Ascending aorta (tissue), 2 donors: ENCODE data around the gene SIL1. TPM values are rescaled to one million over a fixed set of nuclear protein-coding genes. Genes with fewer than 3 reads are reported as not detected.
A peak's percentile ranks its signal among the peaks of the same experiment; 100 is the strongest.

Experiments used
- DNase-seq, 2 donors: peaks; one replicate each; pipeline ENCODE4 v3.0.0-alpha.2; 2019; ENCODE audit warnings: low spot score in 2 of 2
- H3K27ac ChIP-seq, 2 donors: fragments of 200-600 bp; sonication (generic); one replicate each; pipeline ENCODE4 v1.5.1; 2016 to 2017; ENCODE audit warnings: mild to moderate bottlenecking in 1 of 2
- H3K27me3 ChIP-seq: fragments of 200-600 bp; sonication (generic); one replicate; pipeline ENCODE4 v1.5.1; 2017
- H3K36me3 ChIP-seq, 2 donors: fragments of 200-600 bp; sonication (generic); one replicate each; pipeline ENCODE4 v1.5.1; 2016
- H3K4me1 ChIP-seq, 2 donors: fragments of 200-600 bp; sonication (generic); one replicate each; pipeline ENCODE4 v1.5.1; 2016 to 2017; ENCODE audit warnings: mild to moderate bottlenecking in 1 of 2
- H3K4me3 ChIP-seq, 2 donors: fragments of 200-600 bp; sonication (generic); one replicate each; pipeline ENCODE4 v1.5.1; 2016 to 2017; ENCODE audit warnings: mild to moderate bottlenecking in 1 of 2
- H3K9me3 ChIP-seq, 2 donors: fragments of 200-600 bp; sonication (generic); one replicate each; pipeline ENCODE4 v1.5.1; 2016
- CTCF ChIP-seq, 3 experiments: fragments of 200-600 bp in 2 of 3; fragments of 450-650 bp in 1 of 3; sonication (generic) in 2 of 3; IDR thresholded peaks; one replicate each; pipeline ENCODE4 v1.5.1; 2016 to 2019; ENCODE audit warnings: antibody characterized with exemption in 3 of 3, mild to moderate bottlenecking in 1 of 3, moderate library complexity in 1 of 3
- intact Hi-C: fragments of 100-400 bp; cut with DNase I; formaldehyde crosslinking; loops from one replicate; pipeline ENCODE4 v1.15.1; 2023
- total RNA-seq: library from RNA; depleted of rRNA; stranded (reverse); fragments of >200 nt; gene quantifications from one replicate; pipeline ENCODE4 v1.1.0, GENCODE V29; 2016

SIL1 gene
- total RNA-seq, 1 donor from 2014 or later = 53.4 TPM

- Histone ChIP-seq H3K27ac (peak overlapping the region; percentile 92 to 95), H3K9me3 (no peaks in the 10 kb centered on the region), H3K4me3 (no peak overlapping the region), H3K27me3 (no peaks in the 10 kb centered on the region), H3K36me3 (no peaks in the 10 kb centered on the region), H3K4me1 (peaks cover 23 to 38% of the 10 kb centered on the region in 2 donors)
- TF ChIP-seq CTCF (IDR thresholded peaks at IDR 0.05) = no peak
- no peak for DNase-seq
- intact Hi-C loops = no loop called here
These were observed 68.0 kb downstream of the SIL1 start for GRCh38 chr5:139130214-139130613.

- DNase-seq = no peak
- Histone ChIP-seq H3K36me3 (no peaks in the 10 kb centered on the region), H3K9me3 (no peaks in the 10 kb centered on the region), H3K27me3 (no peaks in the 10 kb centered on the region), H3K4me3 (no peak overlapping the region), H3K27ac (peak overlapping the region; percentile 83 to 88), H3K4me1 (peaks cover 15 to 33% of the 10 kb centered on the region in 2 donors)
- intact Hi-C loops = loop anchor here (2.0 kb wide), 1 partner anchor 14 kb away; no protein-coding TSS in a partner anchor
- TF ChIP-seq CTCF (IDR thresholded peaks at IDR 0.05) = no peak
These were observed 71.5 kb downstream of the SIL1 start for GRCh38 chr5:139126711-139127111.

- Histone ChIP-seq H3K27me3 (no peaks in the 10 kb centered on the region), H3K9me3 (no peaks in the 10 kb centered on the region), H3K27ac (peak overlapping the region; percentile 83 to 88), H3K4me1 (peaks cover 15 to 32% of the 10 kb centered on the region in 2 donors), H3K4me3 (no peak overlapping the region), H3K36me3 (no peaks in the 10 kb centered on the region)
- intact Hi-C loops = loop anchor here (2.0 kb wide), 1 partner anchor 15 kb away; no protein-coding TSS in a partner anchor
- no peak for TF ChIP-seq CTCF (IDR thresholded peaks at IDR 0.05)
- DNase-seq = no peak
These were observed 72.2 kb downstream of the SIL1 start for GRCh38 chr5:139125991-139126390.

- no peaks in the 10 kb centered on the region for H3K36me3 ChIP-seq
- TF ChIP-seq CTCF (IDR thresholded peaks at IDR 0.05) = no peak
- intact Hi-C loops = loop anchor here (5.0 kb wide), 1 partner anchor 72 kb away; the partner anchor contains the start of gene SIL1
- H3K9me3 ChIP-seq = no peaks in the 10 kb centered on the region
- peak in 1 of 2 donors; percentile 44 for DNase-seq
- peak overlapping the region; percentile 83 to 88 for H3K27ac ChIP-seq
- no peaks in the 10 kb centered on the region for H3K27me3 ChIP-seq
- H3K4me3 ChIP-seq = no peak overlapping the region
- H3K4me1 ChIP-seq = peaks cover 14 to 35% of the 10 kb centered on the region in 2 donors
These were observed 73.2 kb downstream of the SIL1 start for GRCh38 chr5:139124774-139125520.

GRCh38 chr5:139121120-139121519 is 77.0 kb downstream of the SIL1 start:
- H3K36me3 ChIP-seq = no peaks in the 10 kb centered on the region
- peak overlapping the region; percentile 35 to 83 for H3K27ac ChIP-seq
- DNase-seq = no peak
- peak overlapping the region in 1 of 2 donors; percentile 53 for H3K4me3 ChIP-seq
- intact Hi-C loops = loop anchor here (5.0 kb wide), 1 partner anchor 76 kb away; the partner anchor contains the start of gene SIL1
- no peak for TF ChIP-seq CTCF (IDR thresholded peaks at IDR 0.05)
- H3K9me3 ChIP-seq = no peaks in the 10 kb centered on the region
- no peaks in the 10 kb centered on the region for H3K27me3 ChIP-seq
- peaks cover 22 to 60% of the 10 kb centered on the region in 2 donors for H3K4me1 ChIP-seq
